ENCODE data around the gene EYS. TPM values are rescaled to one million over a fixed set of nuclear protein-coding genes. Genes with fewer than 3 reads are reported as not detected.
"Not testable (repeated sequence)": the region's sequence is repeated elsewhere in the genome, so short reads cannot be mapped to it uniquely, and the experiment has no call there.

The EYS gene
- total RNA-seq, 2 experiments from 2014 or later, result not detected

DNA sequence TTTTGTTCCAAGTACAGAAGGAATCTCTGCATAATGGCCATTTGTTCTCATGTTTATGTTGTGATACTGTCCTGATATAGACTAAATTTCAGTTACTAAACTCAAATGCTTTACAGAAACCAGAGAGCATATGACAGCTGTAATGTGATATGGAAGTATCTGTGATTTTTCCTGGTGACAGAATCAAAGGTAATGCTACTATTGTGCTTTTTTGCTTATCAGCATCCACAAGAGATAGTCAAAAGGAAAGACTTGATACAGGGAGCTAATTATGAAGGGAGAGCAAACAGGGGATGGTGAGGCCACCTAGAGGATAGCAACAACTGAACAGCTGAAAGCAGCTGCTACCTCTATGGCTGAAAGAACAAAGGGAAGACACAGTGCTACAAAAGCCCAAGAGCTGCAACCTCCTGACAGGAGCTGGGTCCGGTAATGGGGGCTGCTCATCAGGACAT, 1890.0 kb downstream of the EYS start:
- POLR2A ChIA-PET, result no interaction called here

DNA sequence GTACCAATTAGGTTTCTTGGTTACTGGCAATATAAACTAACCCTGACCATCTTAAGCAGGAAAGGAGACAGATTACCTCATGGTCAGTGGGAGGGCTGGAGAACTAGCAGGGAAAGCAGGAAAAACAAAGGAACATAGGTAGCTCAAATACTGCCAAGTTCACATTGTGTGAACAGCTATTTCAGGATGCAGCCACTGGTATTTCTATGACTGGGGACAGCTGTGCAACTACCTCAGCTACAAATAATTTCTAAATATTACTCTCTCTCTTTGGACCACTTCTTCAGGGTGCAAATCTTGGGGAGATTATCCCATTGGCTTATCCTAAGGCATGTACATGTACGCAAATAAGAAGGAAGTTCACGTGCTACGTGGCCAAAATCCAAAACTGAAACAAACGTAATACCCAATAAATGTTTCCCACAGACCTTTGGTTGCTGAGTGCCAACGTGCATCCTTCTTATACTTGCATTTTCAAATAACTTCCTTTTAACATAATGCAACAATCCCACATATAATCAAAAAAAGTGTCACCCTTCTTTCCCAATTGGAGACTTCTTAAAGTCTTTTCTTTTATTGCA, 1890.5 kb downstream of the EYS start:
- Mint-ChIP-seq H3K27me3 (peaks cover 8% of the 10 kb centered on the region), H3K36me3 (no peaks in the 10 kb centered on the region), H3K27ac (no peak overlapping the region), H3K4me1 (no peaks in the 10 kb centered on the region), H3K4me3 (no peak overlapping the region), H3K9me3 (no peaks in the 10 kb centered on the region)
- DNase-seq (no peak), ATAC-seq (ENCODE audit: low read depth) (no peak)
- POLR2A ChIA-PET, result no interaction called here

More for the DNA sequence above, 1890.0 kb downstream of the EYS start:
- Mint-ChIP-seq H3K27me3 (peaks cover 8% of the 10 kb centered on the region), H3K36me3 (no peaks in the 10 kb centered on the region), H3K9me3 (no peaks in the 10 kb centered on the region), H3K4me3 (no peak overlapping the region), H3K27ac (no peak overlapping the region), H3K4me1 (no peaks in the 10 kb centered on the region)
- DNase-seq, result no peak
- ATAC-seq (ENCODE audit: low read depth), result no peak

DNA sequence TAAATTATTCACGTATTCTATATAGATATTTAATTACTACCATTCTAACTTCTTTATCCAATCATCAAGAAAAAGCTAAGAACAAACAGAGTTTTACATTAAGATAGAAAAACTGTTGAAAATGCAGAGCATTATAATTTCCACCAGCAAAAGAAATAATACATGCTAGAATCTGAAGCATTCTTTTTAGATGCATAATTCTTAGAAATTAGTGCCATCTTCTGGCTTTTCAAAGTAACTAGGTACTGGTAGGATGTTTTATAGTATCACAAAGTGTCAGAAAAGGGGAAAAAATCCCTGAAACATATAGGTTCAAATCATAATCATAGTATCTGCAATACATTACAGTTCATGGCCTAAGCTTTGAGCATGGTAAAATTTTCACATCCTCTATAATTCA, 1892.6 kb downstream of the EYS start:
- no peaks in the 10 kb centered on the region for H3K36me3 Mint-ChIP-seq
- POLR2A ChIA-PET, result no interaction called here
- no peak overlapping the region for H3K4me3 Mint-ChIP-seq
- peaks cover 8% of the 10 kb centered on the region for H3K27me3 Mint-ChIP-seq
- H3K9me3 Mint-ChIP-seq, result no peaks in the 10 kb centered on the region
- no peak for ATAC-seq (ENCODE audit: low read depth)
- H3K4me1 Mint-ChIP-seq, result no peaks in the 10 kb centered on the region
- DNase-seq, result no peak
- H3K27ac Mint-ChIP-seq, result no peak overlapping the region

DNA sequence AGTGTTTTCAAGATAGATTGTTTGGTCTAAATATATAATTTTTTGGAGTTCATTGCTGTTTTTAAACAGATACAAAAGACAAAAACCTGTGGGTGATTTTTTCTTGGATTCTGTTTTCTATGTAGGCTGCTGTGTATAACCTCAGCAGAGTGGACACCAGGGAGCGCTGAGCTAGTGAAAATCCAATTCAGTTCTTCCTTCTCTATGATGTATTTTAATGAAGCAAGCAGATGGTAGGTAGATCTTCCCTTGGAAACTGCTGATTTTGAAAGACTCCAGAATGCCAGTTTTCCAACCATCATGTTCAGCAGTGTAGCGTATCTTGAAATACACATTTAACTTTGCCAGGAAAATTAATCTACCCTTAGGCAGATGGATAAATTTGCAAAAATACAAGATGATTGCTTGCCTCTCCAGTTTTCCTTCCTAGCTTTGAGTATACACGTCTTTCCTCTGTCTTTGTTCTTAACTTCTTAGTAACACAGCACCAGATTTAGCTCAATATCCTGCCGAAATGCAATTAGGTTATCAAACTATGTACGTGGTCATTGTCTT, 1893.4 kb downstream of the EYS start:
- no peaks in the 10 kb centered on the region for H3K36me3 Mint-ChIP-seq

DNA sequence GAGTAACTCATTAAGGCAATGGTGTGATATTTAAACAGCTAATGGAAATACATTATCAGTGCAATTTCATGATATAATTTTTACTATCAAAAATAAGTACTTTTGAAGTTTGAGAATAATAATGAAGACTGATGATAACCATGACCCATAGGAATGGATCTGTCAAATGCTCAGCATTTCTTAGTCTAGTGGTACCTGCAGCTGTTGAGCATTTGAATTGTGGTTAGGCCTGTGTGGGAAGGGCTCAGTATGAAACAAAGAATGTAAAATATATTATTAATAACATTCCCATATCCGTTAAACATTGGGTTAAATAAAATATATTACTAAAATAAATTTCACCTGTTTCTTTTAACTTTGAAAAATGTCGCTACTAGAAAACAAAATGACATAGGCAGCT, 1898.5 kb downstream of the EYS start:
- Mint-ChIP-seq H3K27ac (no peak overlapping the region), H3K9me3 (no peaks in the 10 kb centered on the region), H3K27me3 (peaks cover 6% of the 10 kb centered on the region), H3K36me3 (no peaks in the 10 kb centered on the region), H3K4me3 (no peak overlapping the region), H3K4me1 (peaks cover 8% of the 10 kb centered on the region)
- POLR2A ChIA-PET, result no interaction called here
- no peak for DNase-seq
- ATAC-seq (ENCODE audit: low read depth), result no peak

More for the DNA sequence above, 1893.4 kb downstream of the EYS start:
- H3K4me3 Mint-ChIP-seq, result no peak overlapping the region
- POLR2A ChIA-PET, result no interaction called here
- no peaks in the 10 kb centered on the region for H3K4me1 Mint-ChIP-seq
- peaks cover 8% of the 10 kb centered on the region for H3K27me3 Mint-ChIP-seq
- no peaks in the 10 kb centered on the region for H3K9me3 Mint-ChIP-seq
- no peak for ATAC-seq (ENCODE audit: low read depth)
- DNase-seq, result no peak
- no peak overlapping the region for H3K27ac Mint-ChIP-seq

DNA sequence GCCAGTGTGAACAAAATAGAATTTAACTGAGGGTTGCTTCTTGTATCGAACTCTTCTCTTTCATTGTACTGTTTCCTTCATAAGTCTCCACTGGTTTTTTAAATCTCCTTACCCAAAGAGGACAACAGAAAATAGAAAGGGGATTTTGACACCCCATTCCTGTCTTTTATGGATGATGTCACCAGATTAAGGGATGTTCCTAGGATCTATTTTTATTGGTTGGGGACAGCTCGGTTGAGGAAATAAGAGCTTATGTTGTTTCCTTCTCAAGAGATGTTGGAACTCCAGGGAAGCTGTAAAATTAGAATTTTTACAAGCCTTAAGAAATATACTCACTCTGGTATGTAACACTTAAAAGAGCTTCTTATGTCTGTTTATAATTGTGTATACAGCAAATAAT, 1900.0 kb downstream of the EYS start:
- Mint-ChIP-seq H3K27ac (no peak overlapping the region), H3K36me3 (no peaks in the 10 kb centered on the region), H3K4me3 (no peak overlapping the region), H3K27me3 (peaks cover 6% of the 10 kb centered on the region), H3K9me3 (no peaks in the 10 kb centered on the region), H3K4me1 (peaks cover 8% of the 10 kb centered on the region)
- POLR2A ChIA-PET, result no interaction called here
- no peak for ATAC-seq (ENCODE audit: low read depth)
- no peak for DNase-seq

DNA sequence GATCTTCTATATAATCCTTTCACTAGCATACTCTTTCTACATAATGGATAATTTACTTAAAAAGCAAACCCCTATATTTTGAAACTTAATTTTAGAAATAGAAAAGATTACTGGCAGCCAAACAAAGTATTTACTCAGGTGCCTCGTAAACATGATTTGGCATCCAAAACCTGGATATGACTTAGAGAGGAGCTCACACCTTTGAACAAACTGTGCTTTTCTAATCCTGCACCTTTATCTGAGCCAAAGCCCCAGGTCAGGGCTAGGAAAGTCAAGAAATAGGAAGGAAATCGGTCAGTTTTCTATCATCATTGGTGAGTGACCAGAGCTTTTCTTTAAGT, 1900.5 kb downstream of the EYS start:
- DNase-seq (no peak), ATAC-seq (ENCODE audit: low read depth) (no peak)
- H3K36me3 Mint-ChIP-seq, result no peaks in the 10 kb centered on the region
- peaks cover 6% of the 10 kb centered on the region for H3K27me3 Mint-ChIP-seq
- H3K27ac Mint-ChIP-seq, result no peak overlapping the region
- POLR2A ChIA-PET, result no interaction called here
- H3K4me3 Mint-ChIP-seq, result no peak overlapping the region
- H3K4me1 Mint-ChIP-seq, result peaks cover 8% of the 10 kb centered on the region
- H3K9me3 Mint-ChIP-seq, result no peaks in the 10 kb centered on the region

DNA sequence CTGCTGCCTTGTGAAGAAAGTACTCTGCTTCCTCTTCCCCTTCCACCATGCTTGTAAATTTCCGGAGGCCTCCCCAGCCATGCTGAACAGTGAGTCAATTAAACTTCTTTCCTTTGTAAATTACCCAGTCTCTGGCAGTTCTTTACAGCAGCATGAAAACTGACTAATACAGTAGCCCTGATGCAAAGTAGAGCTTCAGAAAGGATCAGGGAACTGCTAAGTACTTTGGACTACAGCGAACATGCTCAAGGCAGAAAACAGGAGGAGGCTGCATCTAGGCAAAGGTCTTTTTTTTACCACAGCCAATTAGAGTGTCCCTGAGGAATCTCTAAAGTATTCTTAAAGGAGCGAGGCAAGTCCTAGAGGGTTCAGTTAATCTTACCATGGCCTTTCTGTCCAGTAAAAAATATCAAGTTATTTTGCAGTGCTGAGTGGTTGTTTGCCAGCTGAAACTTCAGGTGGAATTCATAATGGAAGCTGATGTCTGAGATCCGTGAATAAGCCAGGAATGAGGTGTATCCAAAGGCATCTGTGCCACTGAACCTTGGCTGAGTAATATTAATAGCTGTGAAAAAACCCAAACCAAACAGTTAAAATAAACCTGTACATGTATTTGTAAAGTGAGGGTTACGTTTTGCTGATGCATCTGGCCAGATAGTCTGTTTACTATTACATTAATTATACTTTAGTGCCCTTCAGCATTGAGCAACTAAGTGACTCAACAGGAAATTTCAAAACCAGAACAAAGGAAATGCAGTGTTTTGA, 1901.0 kb downstream of the EYS start:
- H3K27me3 Mint-ChIP-seq, result peaks cover 7% of the 10 kb centered on the region
- no peaks in the 10 kb centered on the region for H3K9me3 Mint-ChIP-seq
- DNase-seq, result no peak
- ATAC-seq (ENCODE audit: low read depth), result no peak
- POLR2A ChIA-PET, result no interaction called here
- peaks cover 8% of the 10 kb centered on the region for H3K4me1 Mint-ChIP-seq
- H3K27ac Mint-ChIP-seq, result no peak overlapping the region
- no peaks in the 10 kb centered on the region for H3K36me3 Mint-ChIP-seq
- H3K4me3 Mint-ChIP-seq, result no peak overlapping the region

DNA sequence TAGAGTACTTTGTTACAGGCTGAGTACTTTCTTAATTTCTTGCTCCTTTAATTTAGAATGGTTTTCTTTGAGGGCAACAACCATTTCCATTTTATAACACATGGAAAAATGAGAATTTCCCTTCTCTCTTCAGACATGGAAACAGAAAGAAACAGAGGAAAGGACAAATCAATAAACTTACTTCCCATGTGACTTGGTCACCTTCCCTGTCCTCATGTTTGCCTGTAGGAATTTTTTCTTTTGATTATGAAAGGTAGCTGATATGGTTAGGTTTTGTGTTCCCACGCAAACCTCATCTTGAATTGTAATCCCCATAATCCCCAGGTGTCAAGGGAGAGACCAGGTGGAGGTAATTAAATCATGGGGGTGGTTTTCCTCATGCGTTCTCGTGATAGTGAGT, 1901.7 kb downstream of the EYS start:
- H3K36me3 Mint-ChIP-seq, result no peaks in the 10 kb centered on the region
- peaks cover 5% of the 10 kb centered on the region for H3K27me3 Mint-ChIP-seq
- ATAC-seq (ENCODE audit: low read depth), result no peak
- no peak overlapping the region for H3K27ac Mint-ChIP-seq
- POLR2A ChIA-PET, result no interaction called here
- H3K9me3 Mint-ChIP-seq, result no peaks in the 10 kb centered on the region
- no peak overlapping the region for H3K4me3 Mint-ChIP-seq
- peaks cover 8% of the 10 kb centered on the region for H3K4me1 Mint-ChIP-seq
- DNase-seq, result no peak

DNA sequence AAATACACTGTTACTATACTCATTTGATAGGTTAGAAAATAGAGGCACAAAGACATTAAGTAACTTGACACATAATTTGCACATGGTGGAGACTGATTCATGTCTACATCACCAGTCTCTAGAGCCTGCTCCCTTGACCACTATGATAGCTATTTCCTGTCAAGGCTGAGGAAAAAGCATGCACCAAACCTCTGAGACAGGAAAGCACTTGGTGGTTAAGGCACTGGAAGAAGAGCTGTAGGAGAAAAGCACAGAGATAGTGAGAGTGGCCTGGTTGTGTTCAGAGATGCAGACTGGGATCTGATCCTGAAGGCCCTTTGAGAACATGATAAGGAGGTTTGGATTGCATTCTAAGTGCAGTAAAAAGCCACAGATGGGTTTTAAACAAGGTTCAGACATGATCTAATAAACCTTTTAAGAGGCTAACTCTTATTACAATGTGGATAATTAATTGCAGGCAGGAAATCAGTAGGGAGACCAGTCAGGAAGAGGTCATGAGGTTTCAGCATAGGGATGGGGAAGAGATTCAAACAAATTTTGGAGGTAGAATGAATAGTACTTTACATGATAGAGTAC, 1902.6 kb downstream of the EYS start:
- POLR2A ChIA-PET, result no interaction called here
- no peak for ATAC-seq (ENCODE audit: low read depth)

DNA sequence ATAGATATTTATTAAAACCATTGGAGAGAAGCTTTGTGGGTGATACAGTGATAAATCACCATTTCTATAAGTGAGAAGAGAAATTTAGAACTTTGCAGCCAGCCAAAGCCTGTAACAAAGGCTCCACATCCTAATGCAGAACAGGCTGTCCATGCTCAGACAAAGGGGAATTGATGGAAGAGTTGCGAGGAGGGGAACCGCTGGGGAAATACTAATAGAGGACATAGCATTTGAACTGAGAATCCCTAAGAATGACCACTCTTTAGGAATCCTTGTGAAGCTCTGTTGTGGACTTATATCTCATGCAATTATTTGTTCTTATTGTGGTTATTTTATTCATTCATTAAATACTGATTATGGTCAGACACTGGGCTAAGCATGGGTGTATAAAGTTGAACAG, 1903.7 kb downstream of the EYS start:
- no peak overlapping the region for H3K4me3 Mint-ChIP-seq
- DNase-seq, result no peak

More for the DNA sequence above, 1902.6 kb downstream of the EYS start:
- no peak overlapping the region for H3K4me3 Mint-ChIP-seq
- H3K36me3 Mint-ChIP-seq, result no peaks in the 10 kb centered on the region
- no peak for DNase-seq
- peaks cover 8% of the 10 kb centered on the region for H3K4me1 Mint-ChIP-seq
- H3K27ac Mint-ChIP-seq, result no peak overlapping the region
- peaks cover 5% of the 10 kb centered on the region for H3K27me3 Mint-ChIP-seq
- no peaks in the 10 kb centered on the region for H3K9me3 Mint-ChIP-seq

DNA sequence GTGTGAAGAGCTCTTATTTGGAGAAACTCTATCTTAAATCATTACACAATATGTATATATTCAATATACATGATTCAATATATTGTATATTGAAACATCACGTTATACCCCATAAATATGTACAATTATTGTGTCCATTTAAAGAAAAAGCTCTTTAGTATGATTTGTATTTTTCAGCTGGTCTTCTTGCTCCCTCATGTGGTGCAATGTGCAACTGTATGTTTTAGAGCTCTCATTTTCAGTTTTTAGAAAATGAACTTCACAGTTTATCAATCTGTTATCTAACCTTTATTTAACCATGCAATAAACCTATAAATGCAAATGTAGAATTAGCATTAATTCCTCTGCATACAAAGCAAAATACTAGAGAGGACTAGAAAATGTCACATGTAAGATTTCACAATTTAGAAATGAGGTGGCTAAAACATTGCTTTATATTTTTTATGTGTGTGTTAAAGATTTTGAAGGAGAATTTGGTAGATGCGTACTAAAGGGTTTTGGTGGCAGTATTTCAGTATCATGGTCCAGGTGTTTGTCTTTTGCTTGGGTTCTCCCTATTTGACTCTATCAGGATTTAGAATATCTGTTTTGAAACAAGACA, 1904.3 kb downstream of the EYS start:
- Mint-ChIP-seq H3K27ac (no peak overlapping the region), H3K36me3 (no peaks in the 10 kb centered on the region), H3K27me3 (peaks cover 3% of the 10 kb centered on the region), H3K4me3 (no peak overlapping the region), H3K9me3 (no peaks in the 10 kb centered on the region), H3K4me1 (peaks cover 8% of the 10 kb centered on the region)
- no peak for DNase-seq
- ATAC-seq (ENCODE audit: low read depth), result no peak
- POLR2A ChIA-PET, result no interaction called here

More for the DNA sequence above, 1903.7 kb downstream of the EYS start:
- Mint-ChIP-seq H3K9me3 (no peaks in the 10 kb centered on the region), H3K36me3 (no peaks in the 10 kb centered on the region), H3K27ac (no peak overlapping the region), H3K4me1 (peaks cover 8% of the 10 kb centered on the region), H3K27me3 (peaks cover 5% of the 10 kb centered on the region)
- POLR2A ChIA-PET, result no interaction called here
- no peak for ATAC-seq (ENCODE audit: low read depth)

DNA sequence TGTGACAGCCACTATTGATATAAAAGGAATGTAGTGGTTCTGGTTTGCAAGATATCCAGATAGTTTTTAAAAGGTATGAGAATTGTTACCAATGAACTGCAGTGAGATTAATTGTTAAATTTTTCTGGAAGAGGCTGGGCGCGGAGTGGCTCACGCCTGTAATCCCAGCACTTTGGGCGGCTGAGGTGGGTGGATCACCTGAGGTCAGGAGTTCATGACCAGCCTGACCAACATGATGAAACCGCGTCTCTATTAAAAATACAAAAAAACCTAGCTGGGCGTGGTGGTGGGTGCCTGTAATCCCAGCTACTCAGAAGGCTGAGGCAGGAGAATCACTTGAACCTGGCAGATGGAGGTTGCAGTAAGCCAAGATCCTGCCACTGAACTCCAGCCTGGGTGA, 1906.6 kb downstream of the EYS start:
- H3K27ac Mint-ChIP-seq; H3K4me3 Mint-ChIP-seq; H3K4me1 Mint-ChIP-seq; DNase-seq; H3K9me3 Mint-ChIP-seq; H3K36me3 Mint-ChIP-seq; POLR2A ChIA-PET; ATAC-seq (ENCODE audit: low read depth); H3K27me3 Mint-ChIP-seq: not testable (repeated sequence)

DNA sequence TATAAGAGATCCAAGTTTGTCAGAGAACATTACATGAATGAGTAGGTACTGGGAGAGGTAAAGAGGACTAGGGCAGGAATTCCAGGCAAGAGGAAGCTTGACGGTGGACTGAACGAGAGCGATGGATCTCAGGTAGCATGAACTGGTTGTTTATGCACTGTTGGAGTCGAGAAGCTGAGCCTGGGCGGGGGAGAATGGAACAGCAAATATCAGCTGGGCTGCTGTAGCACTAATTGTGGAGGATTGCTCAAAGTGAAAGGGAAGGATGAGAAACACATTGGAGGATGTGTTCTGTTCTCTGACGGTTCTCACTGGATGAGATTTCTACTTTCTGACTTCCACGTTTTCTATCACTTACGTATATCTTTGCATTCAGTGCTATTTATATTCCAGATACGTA, 1907.2 kb downstream of the EYS start:
- H3K36me3 Mint-ChIP-seq, result no peaks in the 10 kb centered on the region
- H3K4me3 Mint-ChIP-seq, result no peak overlapping the region
- POLR2A ChIA-PET, result no interaction called here
- H3K27ac Mint-ChIP-seq, result no peak overlapping the region
- H3K27me3 Mint-ChIP-seq, result peaks cover 7% of the 10 kb centered on the region
- no peaks in the 10 kb centered on the region for H3K9me3 Mint-ChIP-seq
- DNase-seq (no peak), ATAC-seq (ENCODE audit: low read depth) (no peak)
- H3K4me1 Mint-ChIP-seq, result peaks cover 5% of the 10 kb centered on the region

Data from activated naive CD8-positive, alpha-beta T cell treated with anti-CD3 and anti-CD28 coated beads, Interleukin-2, amount 10 ng/mL, durations not matched to agents 7 days and 5 days (primary cell).